CD8-positive, alpha-beta memory T cell (primary cell): ENCODE measurements around the gene IGLON5. TPM values are rescaled to one million over a fixed set of nuclear protein-coding genes. Genes with fewer than 3 reads are reported as not detected.

ENCODE experiments used
- CTCF ChIA-PET: fragments of 350-600 bp; sonication (Branson Sonifier 250); formaldehyde crosslinking; loops from one replicate; lab custom pipeline; 2021; ENCODE audit warnings: antibody characterized with exemption; lab: Charles Lee
- POLR2A ChIA-PET: fragments of 350-600 bp; sonication (Branson Sonifier 250); formaldehyde crosslinking; loops from one replicate; lab custom pipeline; 2021; ENCODE audit warnings: antibody characterized with exemption; lab: Charles Lee
- DNase-seq, 5 donors: peaks; one replicate each; pipeline versions ENCODE4 v3.0.0 to v3.0.0-alpha.2; 2020 to 2022; ENCODE audit warnings: mixed read lengths in 1 of 5
- H3K27ac ChIP-seq: one replicate; pipeline ENCODE4 v1.7.0; 2013; ENCODE audit warnings: low read depth, mild to moderate bottlenecking, low read length, moderate library complexity
- H3K27me3 ChIP-seq: 2 replicates; pipeline ENCODE4 v1.7.0; 2013; ENCODE audit warnings: low read length, mild to moderate bottlenecking; ENCODE audit not compliant: insufficient read depth, poor library complexity, severe bottlenecking
- H3K36me3 ChIP-seq: 2 replicates; pipeline ENCODE4 v1.7.0; 2013; ENCODE audit warnings: mild to moderate bottlenecking, low read length, moderate library complexity; ENCODE audit not compliant: insufficient read depth
- H3K4me1 ChIP-seq: 2 replicates; pipeline ENCODE4 v1.7.0; 2013; ENCODE audit warnings: mild to moderate bottlenecking, low read length, moderate library complexity; ENCODE audit not compliant: insufficient read depth
- H3K4me3 ChIP-seq: 2 replicates; pipeline ENCODE4 v1.7.0; 2013; ENCODE audit warnings: mild to moderate bottlenecking, low read length
- H3K9me3 ChIP-seq: 2 replicates; pipeline ENCODE4 v1.7.0; 2013; ENCODE audit warnings: mild to moderate bottlenecking, low read length
- H3K27ac Mint-ChIP-seq, 8 donors: one replicate each; pipeline ENCODE4 v1.8.0; 2020 to 2021; ENCODE audit warnings: mixed read lengths in 8 of 8, mild to moderate bottlenecking in 6 of 8, inconsistent platforms in 3 of 8, moderate library complexity in 3 of 8
- H3K27me3 Mint-ChIP-seq, 2 donors: one replicate each; pipeline ENCODE4 v1.8.0; 2020 to 2021; ENCODE audit warnings: mixed read lengths in 2 of 2, mild to moderate bottlenecking in 1 of 2, moderate library complexity in 1 of 2
- H3K36me3 Mint-ChIP-seq, 3 donors: one replicate each; pipeline ENCODE4 v1.8.0; 2020 to 2021; ENCODE audit warnings: mixed read lengths in 3 of 3, inconsistent platforms in 1 of 3, mild to moderate bottlenecking in 1 of 3
- H3K4me1 Mint-ChIP-seq, 3 donors: one replicate each; pipeline ENCODE4 v1.8.0; 2020 to 2021; ENCODE audit warnings: mixed read lengths in 3 of 3, inconsistent platforms in 1 of 3, mild to moderate bottlenecking in 1 of 3
- H3K4me3 Mint-ChIP-seq, 7 donors: one replicate each; pipeline ENCODE4 v1.8.0; 2020 to 2021; ENCODE audit warnings: mixed read lengths in 7 of 7, mild to moderate bottlenecking in 6 of 7, moderate library complexity in 4 of 7, inconsistent platforms in 2 of 7
- H3K9me3 Mint-ChIP-seq, 5 donors: one replicate each; pipeline ENCODE4 v1.8.0; 2020 to 2022; ENCODE audit warnings: mixed read lengths in 5 of 5, mild to moderate bottlenecking in 3 of 5, moderate library complexity in 2 of 5, inconsistent platforms in 1 of 5
- polyA plus RNA-seq: library from polyadenylated mRNA; unstranded; fragments of 300-500 nt; fragmentation: Illumina TruSeq; gene quantifications from one replicate; pipeline ENCODE4 v1.2.3, GENCODE V29; 2021
- total RNA-seq, 2 experiments: library from RNA; stranded (reverse); gene quantifications; one replicate each; pipeline ENCODE4 v1.2.3, GENCODE V29; 2021

IGLON5 gene
- total and polyA plus RNA-seq, 3 experiments from 2014 or later, result 0.09 TPM; not detected in 1

DNA sequence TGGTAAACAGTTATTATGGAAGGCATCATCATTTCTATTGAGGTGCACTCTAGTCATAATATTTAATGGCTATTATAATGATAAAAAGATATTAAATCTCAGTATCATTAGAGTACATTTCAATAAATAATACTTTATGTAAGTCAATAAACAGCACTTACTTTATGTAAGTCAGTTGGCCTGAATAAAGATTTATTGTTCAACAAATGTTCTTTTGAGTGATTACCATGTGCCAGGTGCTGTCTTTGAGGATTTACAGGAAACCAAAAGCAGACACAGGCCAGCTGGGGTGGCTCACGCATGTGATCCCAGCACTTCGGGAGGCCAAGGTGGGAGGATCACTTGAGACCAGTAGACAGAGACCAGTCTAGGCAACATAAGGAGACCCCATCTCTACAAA is 66.0 kb downstream of the IGLON5 start:
- Mint-ChIP-seq H3K27me3 (no peaks in the 10 kb centered on the region), H3K9me3 (peaks cover 0 to 3% (median 0%) of the 10 kb centered on the region in 5 donors), H3K36me3 (peaks cover 0 to 1% (median 0%) of the 10 kb centered on the region in 3 donors), H3K4me3 (no peak overlapping the region), H3K27ac (peak overlapping the region in 1 of 8 donors; percentile 17), H3K4me1 (peaks cover 55 to 73% (median 66%) of the 10 kb centered on the region in 3 donors)
- ChIA-PET CTCF (interaction anchor here (1.6 kb wide), 1 partner anchor 10 kb away, joined by 5 read pairs; the partner anchor contains the start of gene LIM2), POLR2A (interaction anchor here (0.6 to 1.2 kb wide), 3 partner anchors 9 to 17 kb away, joined by 4 to 7 read pairs (median 5); no protein-coding TSS in a partner anchor)
- no peaks in the 10 kb centered on the region for H3K9me3 ChIP-seq
- H3K36me3 ChIP-seq, result no peaks in the 10 kb centered on the region
- no peaks in the 10 kb centered on the region for H3K27me3 ChIP-seq
- no peak overlapping the region for H3K4me3 ChIP-seq
- H3K27ac ChIP-seq, result no peak overlapping the region
- DNase-seq, result no peak
- H3K4me1 ChIP-seq, result peaks cover 44% of the 10 kb centered on the region

GRCh38 chr19:51380379-51380778 is 68.9 kb downstream of the IGLON5 start:
- CTCF ChIA-PET, result no interaction called here
- peak overlapping the region in 3 of 7 donors; percentile 12 to 47 (median 26) for H3K4me3 Mint-ChIP-seq
- peaks cover 32 to 47% (median 40%) of the 10 kb centered on the region in 3 donors for H3K4me1 Mint-ChIP-seq
- no peaks in the 10 kb centered on the region for H3K36me3 Mint-ChIP-seq
- no peak for DNase-seq
- H3K27ac ChIP-seq, result no peak overlapping the region
- H3K27me3 ChIP-seq, result no peaks in the 10 kb centered on the region
- no peak overlapping the region for H3K4me3 ChIP-seq
- no peaks in the 10 kb centered on the region for H3K27me3 Mint-ChIP-seq
- H3K27ac Mint-ChIP-seq, result peak overlapping the region in 5 of 8 donors; percentile 13 to 85 (median 37)
- peaks cover 0 to 3% (median 0%) of the 10 kb centered on the region in 5 donors for H3K9me3 Mint-ChIP-seq
- POLR2A ChIA-PET, result interaction anchor here (1.1 to 1.5 kb wide), 2 partner anchors 10 to 14 kb away, joined by 3 read pairs; no protein-coding TSS in a partner anchor
- no peaks in the 10 kb centered on the region for H3K9me3 ChIP-seq
- no peaks in the 10 kb centered on the region for H3K36me3 ChIP-seq
- H3K4me1 ChIP-seq, result peaks cover 15% of the 10 kb centered on the region

Other genes starting within 250 kb of the IGLON5 start
- not detected for gene KLK13, start 246.6 kb upstream of the IGLON5 start, total RNA-seq
- gene KLK13, start 246.6 kb upstream of the IGLON5 start, polyA plus RNA-seq, result not detected
- gene KLK14, start 228.8 kb upstream of the IGLON5 start, total RNA-seq, result under 1 TPM; 0.26 to 0.31 TPM
- not detected for gene KLK14, start 228.8 kb upstream of the IGLON5 start, polyA plus RNA-seq
- 10 to 100 TPM; 11.0 to 13.4 TPM for gene CTU1, start 203.2 kb upstream of the IGLON5 start, total RNA-seq
- gene CTU1, start 203.2 kb upstream of the IGLON5 start, polyA plus RNA-seq, result 8.8 TPM
- gene SIGLEC9, start 186.7 kb upstream of the IGLON5 start, total RNA-seq, result under 1 TPM; 0.46 to 0.93 TPM
- 3.6 TPM for gene SIGLEC9, start 186.7 kb upstream of the IGLON5 start, polyA plus RNA-seq
- under 1 TPM; 0.42 to 0.46 TPM for gene SIGLEC7, start 169.3 kb upstream of the IGLON5 start, total RNA-seq
- gene SIGLEC7, start 169.3 kb upstream of the IGLON5 start, polyA plus RNA-seq, result 2.5 TPM
- gene CD33, start 86.6 kb upstream of the IGLON5 start, total RNA-seq, result under 1 TPM; 0.47 to 0.70 TPM
- not detected for gene CD33, start 86.6 kb upstream of the IGLON5 start, polyA plus RNA-seq
- not detected for gene SIGLECL1, start 60.6 kb upstream of the IGLON5 start, total RNA-seq
- gene SIGLECL1, start 60.6 kb upstream of the IGLON5 start, polyA plus RNA-seq, result not detected
- gene VSIG10L, start 30.5 kb downstream of the IGLON5 start, total RNA-seq, result 1 to 10 TPM; 3.3 to 3.6 TPM
- gene VSIG10L, start 30.5 kb downstream of the IGLON5 start, polyA plus RNA-seq, result 0.29 TPM
- gene ETFB, start 54.7 kb downstream of the IGLON5 start, total RNA-seq, result 100 to 1,000 TPM; 122 to 124 TPM
- 80.0 TPM for gene ETFB, start 54.7 kb downstream of the IGLON5 start, polyA plus RNA-seq
- 10 to 100 TPM; 24.9 to 25.0 TPM for gene CLDND2, start 57.4 kb downstream of the IGLON5 start, total RNA-seq
- 1.5 TPM for gene CLDND2, start 57.4 kb downstream of the IGLON5 start, polyA plus RNA-seq
- gene NKG7, start 61.0 kb downstream of the IGLON5 start, total RNA-seq, result 100 to 1,000 TPM; 866 to 901 TPM
- gene NKG7, start 61.0 kb downstream of the IGLON5 start, polyA plus RNA-seq, result 2,087 TPM
- gene LIM2, start 76.3 kb downstream of the IGLON5 start, total RNA-seq, result under 1 TPM; 0.66 to 0.93 TPM
- 0.38 TPM for gene LIM2, start 76.3 kb downstream of the IGLON5 start, polyA plus RNA-seq
- not detected for gene C19orf84, start 78.9 kb downstream of the IGLON5 start, total RNA-seq
- gene C19orf84, start 78.9 kb downstream of the IGLON5 start, polyA plus RNA-seq, result not detected
- gene SIGLEC10, start 106.0 kb downstream of the IGLON5 start, total RNA-seq, result 1 to 10 TPM; 2.4 to 2.9 TPM
- gene SIGLEC10, start 106.0 kb downstream of the IGLON5 start, polyA plus RNA-seq, result 1.1 TPM
- not detected for gene SIGLEC8, start 146.8 kb downstream of the IGLON5 start, total RNA-seq
- not detected for gene SIGLEC8, start 146.8 kb downstream of the IGLON5 start, polyA plus RNA-seq
- gene CEACAM18, start 166.9 kb downstream of the IGLON5 start, total RNA-seq, result not detected
- gene CEACAM18, start 166.9 kb downstream of the IGLON5 start, polyA plus RNA-seq, result not detected
- gene SIGLEC12, start 190.2 kb downstream of the IGLON5 start, total RNA-seq, result 1 to 10 TPM in 1 of 2 experiments, under 1 TPM in 1; 0.60 to 1.0 TPM
- 0.31 TPM for gene SIGLEC12, start 190.2 kb downstream of the IGLON5 start, polyA plus RNA-seq
- gene SIGLEC6, start 220.0 kb downstream of the IGLON5 start, total RNA-seq, result not detected
- not detected for gene SIGLEC6, start 220.0 kb downstream of the IGLON5 start, polyA plus RNA-seq